ENCODE measurements around the gene NDUFV1.
"Not testable (repeated sequence)": the region's sequence is repeated elsewhere in the genome, so short reads cannot be mapped to it uniquely, and the experiment has no call there.

NDUFV1 gene

DNA sequence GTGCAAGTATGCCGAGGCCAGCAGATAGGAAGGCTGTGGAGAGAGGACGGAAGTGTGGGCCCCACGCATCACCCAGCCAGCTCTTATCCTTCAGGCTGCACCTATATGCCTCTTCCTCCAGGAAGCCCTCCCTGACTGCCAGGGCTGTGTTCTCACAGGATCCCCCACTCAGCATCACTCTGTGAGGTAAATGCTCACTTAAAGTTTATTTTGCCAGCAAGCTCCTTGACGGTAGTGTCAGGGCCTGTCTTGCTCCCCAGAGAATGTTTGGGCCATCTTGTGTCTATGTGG lies 28.4 kb downstream of the NDUFV1 start:
- Histone ChIP-seq H3K9ac (ENCODE audit: low read length) (no peak overlapping the region), H3K4me3 (ENCODE audit: low read length) (no peak overlapping the region), H3K23ac (ENCODE audit: low read length) (no peak overlapping the region), H3K4me2 (ENCODE audit: low read length) (no peak overlapping the region), H2BK5ac (ENCODE audit: low read length) (no peak overlapping the region), H3K18ac (ENCODE audit: low read length) (no peak overlapping the region), H3K56ac (ENCODE audit: low read length) (no peak overlapping the region), H4K8ac (ENCODE audit: low read depth, low read length) (no peak overlapping the region), H2BK120ac (ENCODE audit: low read depth, low read length) (no peak overlapping the region), H3K79me1 (ENCODE audit: low read length) (no peaks in the 10 kb centered on the region), H3K79me2 (ENCODE audit: control insufficient read depth, insufficient read depth, low read length) (no peaks in the 10 kb centered on the region), H3K27ac (ENCODE audit: low read depth, low read length) (no peak overlapping the region), H3K36me3 (ENCODE audit: control insufficient read depth, insufficient read depth, low read length) (no peaks in the 10 kb centered on the region), H3K4ac (ENCODE audit: low read depth, low read length) (no peak overlapping the region), H3K27me3 (ENCODE audit: insufficient read depth, low read length, poor library complexity) (no peaks in the 10 kb centered on the region), H2AK5ac (ENCODE audit: low read length) (no peak overlapping the region), H2BK15ac (replicated peaks; ENCODE audit: low read depth) (no peak overlapping the region), H3K4me1 (ENCODE audit: control insufficient read depth, low read depth, low read length) (peaks cover 5% of the 10 kb centered on the region), H4K5ac (ENCODE audit: low read length) (no peak overlapping the region)
- no peak for DNase-seq
- no CpG with 5 or more reads among the region's 4 CpGs for WGBS (ENCODE audit: extremely low coverage, insufficient coverage, low lambda C conversion rate)

DNA sequence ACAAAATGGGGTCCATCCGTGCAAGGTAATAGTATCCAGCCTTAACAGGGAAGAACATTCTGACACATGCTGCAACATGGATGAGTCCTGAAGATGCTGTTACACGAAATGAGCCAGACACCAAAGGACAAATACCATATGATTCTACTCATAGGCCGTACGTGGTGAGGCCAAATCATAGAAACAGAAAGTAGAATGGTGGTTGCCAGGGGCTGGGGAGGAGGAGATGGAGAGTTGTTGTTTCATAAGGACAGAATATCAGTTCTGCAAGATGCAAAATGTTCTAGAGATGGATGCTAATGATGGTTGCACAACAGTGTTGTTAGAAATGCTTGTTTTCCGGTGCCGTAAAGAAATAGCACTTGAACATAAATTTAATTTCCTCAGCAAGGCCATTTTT lies 30.2 kb downstream of the NDUFV1 start:
- Histone ChIP-seq H3K18ac (ENCODE audit: low read length) (no peak overlapping the region), H4K8ac (ENCODE audit: low read depth, low read length) (no peak overlapping the region), H3K4me2 (ENCODE audit: low read length) (no peak overlapping the region), H2BK15ac (replicated peaks; ENCODE audit: low read depth) (no peak overlapping the region), H3K56ac (ENCODE audit: low read length) (no peak overlapping the region), H3K9ac (ENCODE audit: low read length) (no peak overlapping the region), H3K36me3 (ENCODE audit: control insufficient read depth, insufficient read depth, low read length) (no peaks in the 10 kb centered on the region), H3K27ac (ENCODE audit: low read depth, low read length) (no peak overlapping the region), H3K4ac (ENCODE audit: low read depth, low read length) (no peak overlapping the region), H3K23ac (ENCODE audit: low read length) (no peak overlapping the region), H2BK5ac (ENCODE audit: low read length) (no peak overlapping the region), H3K4me1 (ENCODE audit: control insufficient read depth, low read depth, low read length) (no peaks in the 10 kb centered on the region), H2AK5ac (ENCODE audit: low read length) (no peak overlapping the region), H3K79me2 (ENCODE audit: control insufficient read depth, insufficient read depth, low read length) (no peaks in the 10 kb centered on the region), H2BK120ac (ENCODE audit: low read depth, low read length) (no peak overlapping the region), H4K5ac (ENCODE audit: low read length) (no peak overlapping the region), H3K4me3 (ENCODE audit: low read length) (no peak overlapping the region), H3K27me3 (ENCODE audit: insufficient read depth, low read length, poor library complexity) (no peaks in the 10 kb centered on the region), H3K79me1 (ENCODE audit: low read length) (no peaks in the 10 kb centered on the region)
- no peak for DNase-seq
- no CpG with 5 or more reads among the region's 6 CpGs for WGBS (ENCODE audit: extremely low coverage, insufficient coverage, low lambda C conversion rate)

DNA sequence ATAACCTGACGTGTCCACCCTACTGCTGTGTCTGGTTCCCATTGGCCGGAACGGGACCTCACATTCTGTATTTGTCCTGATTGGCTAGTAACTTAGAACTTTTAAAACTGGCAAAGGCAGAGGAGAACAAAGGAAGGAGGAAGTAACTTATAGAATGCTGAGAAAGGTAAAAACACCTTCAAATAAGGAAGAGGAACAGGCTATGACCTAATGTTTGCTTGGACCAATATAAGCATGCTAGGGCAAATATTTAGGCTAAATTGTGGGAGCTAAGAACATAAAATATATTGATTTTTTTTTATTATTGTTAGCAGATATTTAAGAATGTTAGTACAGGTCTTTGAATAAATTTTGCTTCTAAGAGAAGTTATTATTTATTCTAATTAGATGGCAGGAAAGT lies 30.7 kb downstream of the NDUFV1 start:
- H3K18ac ChIP-seq (ENCODE audit: low read length); H3K23ac ChIP-seq (ENCODE audit: low read length); H2BK120ac ChIP-seq (ENCODE audit: low read depth, low read length); H3K79me1 ChIP-seq (ENCODE audit: low read length); H3K79me2 ChIP-seq (ENCODE audit: control insufficient read depth, insufficient read depth, low read length); H3K4me2 ChIP-seq (ENCODE audit: low read length); H3K56ac ChIP-seq (ENCODE audit: low read length); H3K4me1 ChIP-seq (ENCODE audit: control insufficient read depth, low read depth, low read length); H4K8ac ChIP-seq (ENCODE audit: low read depth, low read length); H3K4me3 ChIP-seq (ENCODE audit: low read length); H3K4ac ChIP-seq (ENCODE audit: low read depth, low read length); H3K27me3 ChIP-seq (ENCODE audit: insufficient read depth, low read length, poor library complexity); H2BK15ac ChIP-seq (replicated peaks; ENCODE audit: low read depth); DNase-seq; H2AK5ac ChIP-seq (ENCODE audit: low read length); H3K27ac ChIP-seq (ENCODE audit: low read depth, low read length); H4K5ac ChIP-seq (ENCODE audit: low read length); H3K9ac ChIP-seq (ENCODE audit: low read length); H2BK5ac ChIP-seq (ENCODE audit: low read length); H3K36me3 ChIP-seq (ENCODE audit: control insufficient read depth, insufficient read depth, low read length): not testable (repeated sequence)
- WGBS (ENCODE audit: extremely low coverage, insufficient coverage, low lambda C conversion rate), result no CpG with 5 or more reads among the region's 3 CpGs

DNA sequence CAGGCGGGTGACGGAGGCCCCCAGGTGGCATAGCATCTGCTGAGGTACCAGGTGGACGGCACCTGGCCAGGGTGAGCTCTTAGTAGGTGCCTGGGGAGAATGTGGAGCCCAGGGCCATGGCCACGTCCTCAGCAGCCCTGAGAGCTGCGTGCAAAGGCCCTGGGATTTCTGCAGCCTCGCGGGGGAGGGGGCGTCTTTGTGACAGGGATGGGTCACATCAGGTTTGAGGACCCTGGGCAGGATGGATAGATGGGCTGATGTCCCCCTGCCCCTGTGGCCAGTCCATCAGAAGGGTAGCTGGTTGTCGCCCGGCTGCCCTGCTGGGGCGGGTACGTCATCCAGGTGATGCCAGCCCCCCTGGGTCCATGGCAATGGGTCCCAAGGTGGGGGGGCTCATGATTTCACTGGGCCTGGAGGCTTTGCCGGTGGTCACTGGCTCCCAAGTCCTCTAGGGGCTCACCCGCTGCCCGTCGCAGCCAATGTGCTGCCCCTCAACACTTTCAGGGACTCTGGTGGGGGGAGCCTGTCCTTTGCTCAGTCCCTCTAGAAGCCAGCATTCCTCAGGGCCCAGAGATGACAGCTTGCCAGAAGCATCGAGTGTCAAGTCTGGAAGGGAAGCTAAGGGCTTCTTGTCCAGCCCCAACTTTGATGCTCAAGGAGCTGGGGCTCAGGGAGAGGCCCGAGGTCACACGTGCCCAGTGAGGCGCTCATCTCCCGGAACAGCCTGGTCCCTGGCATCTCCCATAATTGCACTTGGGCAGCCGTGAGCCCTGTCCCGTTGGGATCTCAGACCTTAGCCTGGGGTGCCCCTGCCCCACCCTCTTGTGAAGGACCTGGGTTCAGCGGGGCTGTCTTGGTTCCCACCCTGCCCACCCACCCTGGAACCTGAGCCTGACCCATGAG lies 32.0 kb downstream of the NDUFV1 start:
- Histone ChIP-seq H2BK120ac (ENCODE audit: low read depth, low read length) (no peak overlapping the region), H3K4me2 (ENCODE audit: low read length) (no peak overlapping the region), H3K9ac (ENCODE audit: low read length) (no peak overlapping the region), H2AK5ac (ENCODE audit: low read length) (no peak overlapping the region), H3K79me2 (ENCODE audit: control insufficient read depth, insufficient read depth, low read length) (no peaks in the 10 kb centered on the region), H3K4me1 (ENCODE audit: control insufficient read depth, low read depth, low read length) (no peaks in the 10 kb centered on the region), H3K18ac (ENCODE audit: low read length) (no peak overlapping the region), H3K27me3 (ENCODE audit: insufficient read depth, low read length, poor library complexity) (no peaks in the 10 kb centered on the region), H3K27ac (ENCODE audit: low read depth, low read length) (no peak overlapping the region), H3K79me1 (ENCODE audit: low read length) (no peaks in the 10 kb centered on the region), H2BK15ac (replicated peaks; ENCODE audit: low read depth) (no peak overlapping the region), H3K4me3 (ENCODE audit: low read length) (no peak overlapping the region), H3K36me3 (ENCODE audit: control insufficient read depth, insufficient read depth, low read length) (no peaks in the 10 kb centered on the region), H4K8ac (ENCODE audit: low read depth, low read length) (no peak overlapping the region), H3K4ac (ENCODE audit: low read depth, low read length) (no peak overlapping the region), H3K56ac (ENCODE audit: low read length) (no peak overlapping the region), H2BK5ac (ENCODE audit: low read length) (no peak overlapping the region), H3K23ac (ENCODE audit: low read length) (no peak overlapping the region), H4K5ac (ENCODE audit: low read length) (no peak overlapping the region)
- DNase-seq, result no peak
- WGBS (ENCODE audit: extremely low coverage, insufficient coverage, low lambda C conversion rate), result no CpG with 5 or more reads among the region's 24 CpGs

DNA sequence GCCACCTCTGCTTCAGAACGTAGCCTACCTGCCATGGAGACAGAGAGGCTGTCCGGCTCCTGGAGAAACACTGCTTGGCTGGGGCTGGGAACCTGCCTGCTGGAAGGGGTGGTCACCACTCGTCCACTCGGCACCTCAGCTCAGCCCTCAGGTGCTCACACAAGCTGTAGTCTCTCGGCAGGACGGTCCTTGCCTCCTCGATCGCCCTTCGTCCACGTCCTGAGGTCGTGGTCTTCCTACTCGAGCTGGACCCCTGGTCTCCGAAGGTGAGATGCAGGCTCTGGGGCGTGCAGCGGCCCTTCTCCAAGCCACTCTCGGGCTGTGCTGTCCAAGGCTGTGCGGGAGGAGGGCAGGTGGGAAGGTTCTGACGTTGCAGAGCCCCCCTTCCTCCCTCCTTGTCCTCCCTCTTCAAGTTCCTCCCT lies 32.7 kb downstream of the NDUFV1 start, which contains the start of gene TBX10:
TBX10 (minus strand) TSS at position 326 of the 422 bp plus-strand sequence; CDS start at position 35, 291 bp downstream.
- H3K18ac ChIP-seq (ENCODE audit: low read length), result no peak within 1 kb of the TSS
- H3K36me3 ChIP-seq (ENCODE audit: control insufficient read depth, insufficient read depth, low read length), result no peaks in the 10 kb centered on the region
- WGBS (ENCODE audit: extremely low coverage, insufficient coverage, low lambda C conversion rate), result no CpG with 5 or more reads among the region's 18 CpGs
- H2BK5ac ChIP-seq (ENCODE audit: low read length), result no peak within 1 kb of the TSS
- H3K4ac ChIP-seq (ENCODE audit: low read depth, low read length), result no peak within 1 kb of the TSS
- H3K4me3 ChIP-seq (ENCODE audit: low read length), result no peak within 1 kb of the TSS
- no peaks in the 10 kb centered on the region for H3K4me1 ChIP-seq (ENCODE audit: control insufficient read depth, low read depth, low read length)
- no peaks in the 10 kb centered on the region for H3K79me1 ChIP-seq (ENCODE audit: low read length)
- H2BK120ac ChIP-seq (ENCODE audit: low read depth, low read length), result no peak within 1 kb of the TSS
- no peak within 1 kb of the TSS for H3K23ac ChIP-seq (ENCODE audit: low read length)
- no peak for DNase-seq
- no peaks in the 10 kb centered on the region for H3K27me3 ChIP-seq (ENCODE audit: insufficient read depth, low read length, poor library complexity)
- H3K4me2 ChIP-seq (ENCODE audit: low read length), result no peak within 1 kb of the TSS
- no peak within 1 kb of the TSS for H3K9ac ChIP-seq (ENCODE audit: low read length)
- H2BK15ac ChIP-seq (replicated peaks; ENCODE audit: low read depth), result no peak within 1 kb of the TSS
- no peaks in the 10 kb centered on the region for H3K79me2 ChIP-seq (ENCODE audit: control insufficient read depth, insufficient read depth, low read length)
- H3K56ac ChIP-seq (ENCODE audit: low read length), result peak within 1 kb of the TSS; percentile 73
- H4K8ac ChIP-seq (ENCODE audit: low read depth, low read length), result no peak within 1 kb of the TSS
- H2AK5ac ChIP-seq (ENCODE audit: low read length), result no peak within 1 kb of the TSS
- H4K5ac ChIP-seq (ENCODE audit: low read length), result no peak within 1 kb of the TSS
- no peak within 1 kb of the TSS for H3K27ac ChIP-seq (ENCODE audit: low read depth, low read length)
